HCT116 (cell line): ENCODE measurements around the gene HOXD11. TPM values are rescaled to one million over a fixed set of nuclear protein-coding genes. Genes with fewer than 3 reads are reported as not detected.

Experiments used
- ATAC-seq: fragments of 200-7000 bp; cut with Tn5 transposase; 2 replicates; pipeline ENCODE4 v1.9.1; 2020; ENCODE audit warnings: mild to moderate bottlenecking, moderate library complexity
- BruUV-seq: library from RNA; stranded (reverse); fragments of 400-500 nt; replicated peaks from 2 replicates; lab custom pipeline; 2021; lab: Mats Ljungman, UMichigan
- CTCF ChIA-PET: fragments of 300-600 bp; sonication (Branson Sonifier 250); formaldehyde crosslinking; loops from one replicate; lab custom pipeline; 2021; ENCODE audit warnings: antibody characterized with exemption; lab: Charles Lee
- POLR2A ChIA-PET: fragments of 300-600, 350-600 bp; sonication (Branson Sonifier 250); formaldehyde crosslinking; loops from one replicate; lab custom pipeline; 2021; ENCODE audit warnings: antibody characterized with exemption; lab: Charles Lee
- RAD21 ChIA-PET, 2 experiments: fragments of 300-600 bp; sonication (Branson Sonifier 250); formaldehyde crosslinking; loops; one replicate each; lab custom pipeline; 2023; ENCODE audit warnings: low total read pairs in 2 of 2; ENCODE audit not compliant: uncharacterized antibody in 2 of 2, unreplicated experiment in 2 of 2, low non-redundant PET in 1 of 2; lab: Charles Lee
- DNase-seq: peaks from one replicate; pipeline ENCODE4 v3.0.0-alpha.2; 2010; ENCODE audit warnings: low read depth, low spot score
- H2AFZ ChIP-seq: fragments of 200-600 bp; shearing (Covaris generic), sonication (generic); 2 replicates; pipeline ENCODE4 v1.6.1; 2017; ENCODE audit warnings: low read depth, mixed run types, mixed read lengths, antibody characterized with exemption, low read length; ENCODE audit not compliant: poor library complexity, severe bottlenecking
- H3K27ac ChIP-seq: 2 replicates; pipeline ENCODE4 v1.5.1; 2012; ENCODE audit warnings: low read depth, low read length
- H3K27me3 ChIP-seq: fragments of 200-600 bp; sonication (generic); 2 replicates; pipeline ENCODE4 v1.6.1; 2016; ENCODE audit warnings: mixed run types, low read length, mixed read lengths; ENCODE audit not compliant: insufficient read depth
- H3K36me3 ChIP-seq, 2 experiments: fragments of 200-500 bp in 1 of 2; fragments of 200-600 bp in 1 of 2; sonication (Bioruptor generic) in 1 of 2; sonication (generic) in 1 of 2; 2 replicates each; pipeline versions ENCODE4 v1.5.1 to v1.6.1; 2014 to 2016; ENCODE audit warnings: low read length in 2 of 2, inconsistent platforms in 1 of 2, mixed read lengths in 1 of 2, mixed run types in 1 of 2; ENCODE audit not compliant: insufficient read depth in 2 of 2, control insufficient read depth in 1 of 2
- H3K4me1 ChIP-seq, 2 experiments: fragments of 200-600 bp in 1 of 2; sonication (generic) in 1 of 2; 2 replicates each; pipeline versions ENCODE4 v1.5.1 to v1.6.1; 2012 to 2017; ENCODE audit warnings: low read length in 2 of 2, inconsistent platforms in 1 of 2, mild to moderate bottlenecking in 1 of 2, mixed read lengths in 1 of 2, mixed run types in 1 of 2, moderate library complexity in 1 of 2; ENCODE audit not compliant: insufficient read depth in 2 of 2, control insufficient read depth in 1 of 2
- H3K4me2 ChIP-seq: fragments of 200-600 bp; sonication (generic); 2 replicates; pipeline ENCODE4 v1.6.1; 2017; ENCODE audit warnings: mixed run types, low read length, mixed read lengths
- H3K4me3 ChIP-seq, 2 experiments: fragments of 200-600 bp in 1 of 2; sonication (generic) in 1 of 2; replicated peaks in 1 of 2; 2 replicates each; pipeline ENCODE4 v1.5.1; 2011 to 2016; ENCODE audit warnings: low read length in 2 of 2, control low read depth in 1 of 2, low read depth in 1 of 2, mild to moderate bottlenecking in 1 of 2, mixed read lengths in 1 of 2, mixed run types in 1 of 2
- H3K79me2 ChIP-seq: fragments of 200-600 bp; sonication (generic); 2 replicates; pipeline ENCODE4 v1.6.1; 2017; ENCODE audit warnings: mild to moderate bottlenecking, mixed run types, low read length, moderate library complexity, mixed read lengths; ENCODE audit not compliant: insufficient read depth
- H3K9ac ChIP-seq: fragments of 200-600 bp; sonication (generic); 2 replicates; pipeline ENCODE4 v1.6.1; 2016; ENCODE audit warnings: low read length, mixed read lengths
- H3K9me2 ChIP-seq: fragments of 200-600 bp; sonication (generic), shearing (Covaris generic); 2 replicates; pipeline ENCODE4 v1.6.1; 2017; ENCODE audit warnings: mixed run types, mild to moderate bottlenecking, moderate library complexity; ENCODE audit not compliant: insufficient read depth
- H3K9me3 ChIP-seq, 2 experiments: fragments of 200-500 bp in 1 of 2; fragments of 200-600 bp in 1 of 2; sonication (Bioruptor generic) in 1 of 2; sonication (generic) in 1 of 2; 2 replicates each; pipeline ENCODE4 v1.6.1; 2014 to 2017; ENCODE audit warnings: low read length in 2 of 2, mixed read lengths in 2 of 2, inconsistent platforms in 1 of 2, low read depth in 1 of 2, mild to moderate bottlenecking in 1 of 2, mixed run types in 1 of 2, moderate library complexity in 1 of 2; ENCODE audit not compliant: control insufficient read depth in 1 of 2, insufficient read depth in 1 of 2
- H4K20me1 ChIP-seq: fragments of 200-600 bp; sonication (generic), shearing (Covaris generic); 2 replicates; pipeline ENCODE4 v1.6.1; 2017; ENCODE audit warnings: mixed run types, mild to moderate bottlenecking, moderate library complexity; ENCODE audit not compliant: insufficient read depth
- CBX3 ChIP-seq: IDR thresholded peaks from 2 replicates; pipeline ENCODE4 v1.6.1; 2012; ENCODE audit warnings: low read depth
- CEBPB ChIP-seq: IDR thresholded peaks from 2 replicates; pipeline ENCODE4 v1.6.1; 2012; ENCODE audit warnings: low read depth
- EGR1 ChIP-seq: IDR thresholded peaks from 2 replicates; pipeline ENCODE4 v1.6.1; 2012; ENCODE audit warnings: low read depth
- ELF1 ChIP-seq: IDR thresholded peaks from 2 replicates; pipeline ENCODE4 v1.6.1; 2012; ENCODE audit warnings: low read depth, borderline replicate concordance
- EZH2 ChIP-seq: fragments of 200-600 bp; sonication (generic); IDR thresholded peaks from 2 replicates; pipeline ENCODE4 v1.6.1; 2017; ENCODE audit warnings: antibody characterized with exemption, mixed run types
- POLR2A ChIP-seq: IDR thresholded peaks from 2 replicates; pipeline ENCODE4 v1.7.0; 2011; ENCODE audit warnings: borderline replicate concordance; ENCODE audit not compliant: insufficient read depth, insufficient read length; ENCODE audit errors: extremely low read depth
- POLR2AphosphoS5 ChIP-seq: IDR thresholded peaks from 2 replicates; pipeline ENCODE4 v1.6.1; 2011; ENCODE audit warnings: mild to moderate bottlenecking, low read depth, low read length, moderate library complexity
- RAD21 ChIP-seq: IDR thresholded peaks from 2 replicates; pipeline ENCODE4 v1.6.1; 2012; ENCODE audit warnings: low read depth, mild to moderate bottlenecking
- SIN3A ChIP-seq: IDR thresholded peaks from 2 replicates; pipeline ENCODE4 v1.6.1; 2012; ENCODE audit warnings: low read depth
- YY1 ChIP-seq: IDR thresholded peaks from 2 replicates; pipeline ENCODE4 v1.6.1; 2011; ENCODE audit warnings: low read length, low read depth, moderate library complexity, mild to moderate bottlenecking; ENCODE audit not compliant: insufficient replicate concordance; ENCODE audit errors: extremely low read depth
- ZFX ChIP-seq: fragments of 450-650 bp; IDR thresholded peaks from 2 replicates; pipeline ENCODE4 v1.6.1; 2017
- intact Hi-C: fragments of 100-400 bp; cut with micrococcal nuclease; formaldehyde crosslinking; loops from 2 replicates; pipeline ENCODE4 v1.10.0; 2022
- total RNA-seq: library from RNA; stranded (reverse); gene quantifications from one replicate; pipeline ENCODE4 v1.2.1, GENCODE V29; 2021; ENCODE audit not compliant: unreplicated experiment
- TF ChIP-seq, protein P1 (sequence below), 3 experiments: fragments of 200-600 bp in 1 of 3; sonication (generic) in 1 of 3; IDR thresholded peaks in 2 of 3; conservative IDR thresholded peaks in 1 of 3; 2 replicates each; pipeline ENCODE4 v1.5.1; 2012 to 2017; ENCODE audit warnings: low read depth in 2 of 3, low read length in 2 of 3, antibody characterized with exemption in 1 of 3, borderline replicate concordance in 1 of 3, control low read depth in 1 of 3, mild to moderate bottlenecking in 1 of 3, mixed read lengths in 1 of 3, mixed run types in 1 of 3, moderate library complexity in 1 of 3; ENCODE audit not compliant: insufficient read depth in 1 of 3

HOXD11 gene
- total RNA-seq, 1 experiment from 2014 or later, result not detected

DNA sequence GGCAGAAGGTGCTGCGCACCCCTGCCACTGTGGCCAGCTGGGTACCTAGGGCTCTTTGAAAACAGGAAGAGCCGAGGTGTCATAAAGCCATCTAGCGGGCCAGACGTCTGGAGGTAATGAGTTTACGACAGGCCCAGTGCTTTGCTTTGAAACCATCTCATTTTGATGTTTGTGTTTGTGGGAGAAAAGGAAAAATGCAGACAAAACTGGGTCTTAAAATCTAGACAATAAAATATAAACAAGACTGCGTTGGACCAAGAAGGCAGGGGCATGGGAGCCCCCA, 18.6 kb downstream of the HOXD11 start:
- H3K9me3 ChIP-seq, result no peaks in the 10 kb centered on the region
- peaks cover 0 to 13% of the 10 kb centered on the region in 2 experiments; a peak in 2 of 4 replicates for H3K4me1 ChIP-seq
- no TSS peak for BruUV-seq
- TF ChIP-seq EGR1, result no peak
- TF ChIP-seq SIN3A, result no peak
- no peak for TF ChIP-seq CBX3
- no peak for TF ChIP-seq RAD21
- TF ChIP-seq ZFX, result no peak
- no peak for TF ChIP-seq EZH2
- TF ChIP-seq CEBPB, result no peak
- TF ChIP-seq POLR2AphosphoS5, result no peak
- TF ChIP-seq ELF1, result no peak
- no peak for TF ChIP-seq YY1
- TF ChIP-seq POLR2A, result no peak
- TF ChIP-seq, protein P1, sequence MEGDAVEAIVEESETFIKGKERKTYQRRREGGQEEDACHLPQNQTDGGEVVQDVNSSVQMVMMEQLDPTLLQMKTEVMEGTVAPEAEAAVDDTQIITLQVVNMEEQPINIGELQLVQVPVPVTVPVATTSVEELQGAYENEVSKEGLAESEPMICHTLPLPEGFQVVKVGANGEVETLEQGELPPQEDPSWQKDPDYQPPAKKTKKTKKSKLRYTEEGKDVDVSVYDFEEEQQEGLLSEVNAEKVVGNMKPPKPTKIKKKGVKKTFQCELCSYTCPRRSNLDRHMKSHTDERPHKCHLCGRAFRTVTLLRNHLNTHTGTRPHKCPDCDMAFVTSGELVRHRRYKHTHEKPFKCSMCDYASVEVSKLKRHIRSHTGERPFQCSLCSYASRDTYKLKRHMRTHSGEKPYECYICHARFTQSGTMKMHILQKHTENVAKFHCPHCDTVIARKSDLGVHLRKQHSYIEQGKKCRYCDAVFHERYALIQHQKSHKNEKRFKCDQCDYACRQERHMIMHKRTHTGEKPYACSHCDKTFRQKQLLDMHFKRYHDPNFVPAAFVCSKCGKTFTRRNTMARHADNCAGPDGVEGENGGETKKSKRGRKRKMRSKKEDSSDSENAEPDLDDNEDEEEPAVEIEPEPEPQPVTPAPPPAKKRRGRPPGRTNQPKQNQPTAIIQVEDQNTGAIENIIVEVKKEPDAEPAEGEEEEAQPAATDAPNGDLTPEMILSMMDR (IDR thresholded peaks at IDR 0.05 in 2 of 3, conservative IDR thresholded peaks at IDR 0.05 in 1 of 3; ENCODE audit: borderline replicate concordance in 1 of 3, insufficient read depth in 1 of 3, low read depth in 2 of 3, low read length in 2 of 3), result no peak
- H3K9me2 ChIP-seq, result no peaks in the 10 kb centered on the region
- H3K4me2 ChIP-seq, result no peak overlapping the region
- no peak for ATAC-seq
- no peak overlapping the region for H3K9ac ChIP-seq
- no peaks in the 10 kb centered on the region for H3K27me3 ChIP-seq
- no peak overlapping the region for H3K27ac ChIP-seq
- RAD21 ChIA-PET, result no interaction called here
- H2AFZ ChIP-seq, result no peak overlapping the region
- no peak for DNase-seq
- no peaks in the 10 kb centered on the region for H4K20me1 ChIP-seq
- H3K36me3 ChIP-seq, result no peaks in the 10 kb centered on the region
- H3K4me3 ChIP-seq, result no peak overlapping the region
- POLR2A ChIA-PET, result no interaction called here
- intact Hi-C loops, result loop anchor here (2.0 to 5.0 kb wide), 5 partner anchors 527 to 1632 kb away; no protein-coding TSS in a partner anchor
- no peaks in the 10 kb centered on the region for H3K79me2 ChIP-seq
- CTCF ChIA-PET, result interaction anchor here (1.0 to 3.9 kb wide), 5 partner anchors 15 to 1023 kb away, joined by 4 to 31 read pairs (median 7); no protein-coding TSS in a partner anchor
